Endothelial cell (in vitro differentiated cells): ENCODE results near the gene CST3. TPM values are rescaled to one million over a fixed set of nuclear protein-coding genes. Genes with fewer than 3 reads are reported as not detected.
"Not testable (repeated sequence)": the region's sequence is repeated elsewhere in the genome, so short reads cannot be mapped to it uniquely, and the experiment has no call there.

Experiments
- DNase-seq: peaks from one replicate; pipeline ENCODE4 v3.0.0; 2021; ENCODE audit warnings: low spot score
- H3K27ac Mint-ChIP-seq: one replicate; pipeline ENCODE4 v1.8.0; 2021; ENCODE audit warnings: mixed read lengths, inconsistent platforms; ENCODE audit not compliant: unreplicated experiment
- H3K27me3 Mint-ChIP-seq: one replicate; pipeline ENCODE4 v1.8.0; 2021; ENCODE audit warnings: mild to moderate bottlenecking, moderate library complexity, mixed read lengths, inconsistent platforms; ENCODE audit not compliant: unreplicated experiment
- H3K36me3 Mint-ChIP-seq: one replicate; pipeline ENCODE4 v1.8.0; 2021; ENCODE audit warnings: mild to moderate bottlenecking, low read depth, mixed read lengths, inconsistent platforms; ENCODE audit not compliant: unreplicated experiment
- H3K4me1 Mint-ChIP-seq: one replicate; pipeline ENCODE4 v1.8.0; 2021; ENCODE audit warnings: mild to moderate bottlenecking, mixed read lengths, inconsistent platforms; ENCODE audit not compliant: unreplicated experiment
- H3K4me3 Mint-ChIP-seq: one replicate; pipeline ENCODE4 v1.8.0; 2021; ENCODE audit warnings: mild to moderate bottlenecking, mixed read lengths, inconsistent platforms; ENCODE audit not compliant: unreplicated experiment
- H3K9me3 Mint-ChIP-seq: one replicate; pipeline ENCODE4 v1.8.0; 2021; ENCODE audit warnings: mixed read lengths, inconsistent platforms; ENCODE audit not compliant: unreplicated experiment
- total RNA-seq: library from RNA; stranded (reverse); fragmentation: NEBNext Ultra II Directional; extraction: Animal tissue kit (Norgen Biotek cat#: 25700); gene quantifications from one replicate; pipeline ENCODE4 v1.2.1, GENCODE V29; 2021; ENCODE audit not compliant: unreplicated experiment
- TF ChIP-seq, protein P1 (sequence below): fragments of 200-600 bp; sonication (generic); IDR thresholded peaks from one replicate; pipeline ENCODE4 v1.5.0; 2021; ENCODE audit warnings: antibody characterized with exemption; ENCODE audit not compliant: unreplicated experiment

Gene CST3
- total RNA-seq, 1 donor from 2014 or later = 40.6 TPM

DNA sequence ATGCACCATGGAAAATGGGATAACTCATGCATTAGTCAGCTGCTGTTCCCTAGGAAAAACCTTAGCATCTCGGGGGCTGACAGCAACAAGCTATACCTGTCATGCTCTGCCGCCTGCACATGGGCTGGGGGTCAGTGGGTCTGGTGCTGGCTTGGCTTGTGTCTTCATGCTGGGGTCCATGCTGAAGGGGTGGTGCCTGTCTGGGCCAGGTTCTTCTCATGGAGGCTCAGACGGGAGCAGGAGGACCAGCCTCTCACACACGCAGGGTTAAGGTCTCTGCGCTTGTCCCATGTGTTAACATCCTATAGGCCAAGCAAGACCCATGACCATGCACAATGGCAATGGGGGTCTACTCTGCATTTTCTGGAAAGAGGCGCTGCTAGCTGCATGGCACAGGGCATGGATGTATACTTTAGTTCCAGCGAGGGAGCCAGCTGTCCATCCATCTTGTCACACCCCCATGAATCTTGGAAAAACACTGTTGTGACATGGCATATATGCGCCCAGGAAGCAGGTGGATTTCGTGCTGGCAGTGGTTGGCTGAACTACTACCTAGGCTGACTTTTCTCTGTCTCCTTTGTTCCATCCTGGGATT lies 24.6 kb upstream of the CST3 start:
- Mint-ChIP-seq H3K4me1 (peaks cover 3% of the 10 kb centered on the region), H3K36me3 (no peaks in the 10 kb centered on the region), H3K27ac (no peak overlapping the region), H3K9me3 (no peaks in the 10 kb centered on the region), H3K27me3 (no peaks in the 10 kb centered on the region), H3K4me3 (no peak overlapping the region)
- DNase-seq = no peak
- TF ChIP-seq, protein P1, sequence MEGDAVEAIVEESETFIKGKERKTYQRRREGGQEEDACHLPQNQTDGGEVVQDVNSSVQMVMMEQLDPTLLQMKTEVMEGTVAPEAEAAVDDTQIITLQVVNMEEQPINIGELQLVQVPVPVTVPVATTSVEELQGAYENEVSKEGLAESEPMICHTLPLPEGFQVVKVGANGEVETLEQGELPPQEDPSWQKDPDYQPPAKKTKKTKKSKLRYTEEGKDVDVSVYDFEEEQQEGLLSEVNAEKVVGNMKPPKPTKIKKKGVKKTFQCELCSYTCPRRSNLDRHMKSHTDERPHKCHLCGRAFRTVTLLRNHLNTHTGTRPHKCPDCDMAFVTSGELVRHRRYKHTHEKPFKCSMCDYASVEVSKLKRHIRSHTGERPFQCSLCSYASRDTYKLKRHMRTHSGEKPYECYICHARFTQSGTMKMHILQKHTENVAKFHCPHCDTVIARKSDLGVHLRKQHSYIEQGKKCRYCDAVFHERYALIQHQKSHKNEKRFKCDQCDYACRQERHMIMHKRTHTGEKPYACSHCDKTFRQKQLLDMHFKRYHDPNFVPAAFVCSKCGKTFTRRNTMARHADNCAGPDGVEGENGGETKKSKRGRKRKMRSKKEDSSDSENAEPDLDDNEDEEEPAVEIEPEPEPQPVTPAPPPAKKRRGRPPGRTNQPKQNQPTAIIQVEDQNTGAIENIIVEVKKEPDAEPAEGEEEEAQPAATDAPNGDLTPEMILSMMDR = no peak

- H3K27me3 Mint-ChIP-seq = no peaks in the 10 kb centered on the region
- no peak overlapping the region for H3K27ac Mint-ChIP-seq
- peaks cover 3% of the 10 kb centered on the region for H3K4me1 Mint-ChIP-seq
- no peak for DNase-seq
- H3K36me3 Mint-ChIP-seq = no peaks in the 10 kb centered on the region
- TF ChIP-seq, protein P1 = no peak
- no peak overlapping the region for H3K4me3 Mint-ChIP-seq
- no peaks in the 10 kb centered on the region for H3K9me3 Mint-ChIP-seq
Observed at GRCh38 chr20:23661002-23661429, 23.3 kb upstream of the CST3 start.

GRCh38 chr20:23659989-23660837 lies 22.5 kb upstream of the CST3 start:
- no peaks in the 10 kb centered on the region for H3K9me3 Mint-ChIP-seq
- peaks cover 3% of the 10 kb centered on the region for H3K4me1 Mint-ChIP-seq
- H3K27me3 Mint-ChIP-seq = no peaks in the 10 kb centered on the region
- no peak overlapping the region for H3K27ac Mint-ChIP-seq
- H3K4me3 Mint-ChIP-seq = no peak overlapping the region
- H3K36me3 Mint-ChIP-seq = no peaks in the 10 kb centered on the region
- TF ChIP-seq, protein P1 = no peak
- no peak for DNase-seq

DNA sequence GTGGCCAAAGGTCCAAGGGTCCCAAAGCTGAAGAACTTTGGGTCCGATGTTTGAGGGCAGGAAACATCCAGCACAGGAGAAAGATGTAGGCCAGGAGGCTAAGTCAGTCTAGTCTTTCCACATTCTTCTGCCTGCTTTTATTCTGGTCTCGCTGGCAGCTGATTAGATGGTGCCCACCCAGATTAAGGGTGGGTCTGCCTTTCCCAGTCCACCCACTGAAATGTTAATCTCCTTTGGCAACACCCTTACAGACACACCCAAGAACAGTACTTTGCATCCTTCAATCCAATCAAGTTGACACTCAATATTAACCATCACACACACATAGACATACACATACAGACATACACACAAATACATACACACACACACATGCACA lies 21.8 kb upstream of the CST3 start:
- not testable (repeated sequence) for H3K9me3 Mint-ChIP-seq, DNase-seq, H3K4me1 Mint-ChIP-seq, H3K4me3 Mint-ChIP-seq, H3K27ac Mint-ChIP-seq, H3K27me3 Mint-ChIP-seq, H3K36me3 Mint-ChIP-seq

GRCh38 chr20:23658989-23659609 lies 21.3 kb upstream of the CST3 start:
- Mint-ChIP-seq H3K27me3 (peaks cover 4% of the 10 kb centered on the region), H3K4me1 (peaks cover 3% of the 10 kb centered on the region), H3K4me3 (no peak overlapping the region), H3K36me3 (no peaks in the 10 kb centered on the region), H3K27ac (no peak overlapping the region), H3K9me3 (no peaks in the 10 kb centered on the region)
- no peak for DNase-seq
- TF ChIP-seq, protein P1 = no peak
